Nephron (organoid): Measurements from ENCODE around the gene ASPSCR1.

Experiments used
- H3K27ac Mint-ChIP-seq, 3 experiments: 2 replicates each; pipeline ENCODE4 v1.8.0; 2020; ENCODE audit warnings: mixed read lengths in 3 of 3, mild to moderate bottlenecking in 2 of 3, moderate library complexity in 1 of 3
- H3K27me3 Mint-ChIP-seq: 2 replicates; pipeline ENCODE4 v1.8.0; 2021; ENCODE audit warnings: low read depth, mild to moderate bottlenecking, moderate library complexity, mixed read lengths
- H3K36me3 Mint-ChIP-seq: 2 replicates; pipeline ENCODE4 v1.8.0; 2020; ENCODE audit warnings: low read depth, mixed read lengths
- H3K4me1 Mint-ChIP-seq: 2 replicates; pipeline ENCODE4 v1.8.0; 2020; ENCODE audit warnings: mixed read lengths
- H3K4me3 Mint-ChIP-seq, 3 experiments: 2 replicates each; pipeline ENCODE4 v1.8.0; 2020; ENCODE audit warnings: mild to moderate bottlenecking in 3 of 3, mixed read lengths in 3 of 3, moderate library complexity in 2 of 3
- H3K9me3 Mint-ChIP-seq: 2 replicates; pipeline ENCODE4 v1.8.0; 2020; ENCODE audit warnings: mixed read lengths
- CTCF ChIP-seq, 3 experiments: fragments of 200-600 bp; sonication (generic); IDR thresholded peaks; one replicate each; pipeline ENCODE4 v1.5.0; 2021; ENCODE audit warnings: antibody characterized with exemption in 3 of 3; ENCODE audit not compliant: unreplicated experiment in 3 of 3

Gene ASPSCR1

GRCh38 chr17:81957691-81958432 lies 19.6 kb upstream of the ASPSCR1 start:
- H3K4me3 Mint-ChIP-seq = peak overlapping the region; percentile 74 to 79 (median 76)
- no peak for TF ChIP-seq CTCF (IDR thresholded peaks at IDR 0.05; ENCODE audit: unreplicated experiment in 3 of 3)

GRCh38 chr17:81958633-81959342 lies 18.6 kb upstream of the ASPSCR1 start:
- Mint-ChIP-seq H3K4me3 (peak overlapping the region; percentile 74 to 79 (median 76)), H3K4me1 (peaks cover 6% of the 10 kb centered on the region), H3K9me3 (no peaks in the 10 kb centered on the region), H3K27ac (peak overlapping the region in 1 of 3 experiments; percentile 39), H3K27me3 (peaks cover 39% of the 10 kb centered on the region), H3K36me3 (no peaks in the 10 kb centered on the region)
- no peak for TF ChIP-seq CTCF (IDR thresholded peaks at IDR 0.05; ENCODE audit: unreplicated experiment in 3 of 3)

More at GRCh38 chr17:81957691-81958432, 19.6 kb upstream of the ASPSCR1 start:
- Mint-ChIP-seq H3K9me3 (no peaks in the 10 kb centered on the region), H3K27me3 (peaks cover 30% of the 10 kb centered on the region), H3K36me3 (no peaks in the 10 kb centered on the region), H3K4me1 (peaks cover 6% of the 10 kb centered on the region), H3K27ac (no peak overlapping the region)

- TF ChIP-seq CTCF (IDR thresholded peaks at IDR 0.05; ENCODE audit: unreplicated experiment in 3 of 3) = peak; percentile 74 to 78 (median 76)
- Mint-ChIP-seq H3K27ac (no peak overlapping the region), H3K9me3 (no peaks in the 10 kb centered on the region), H3K4me1 (peaks cover 13% of the 10 kb centered on the region), H3K36me3 (no peaks in the 10 kb centered on the region), H3K27me3 (peaks cover 47% of the 10 kb centered on the region), H3K4me3 (peak overlapping the region in 2 of 3 experiments; percentile 74 to 79)
Observed at GRCh38 chr17:81959362-81960129, 17.9 kb upstream of the ASPSCR1 start.

- peaks cover 19% of the 10 kb centered on the region for H3K4me1 Mint-ChIP-seq
- TF ChIP-seq CTCF (IDR thresholded peaks at IDR 0.05; ENCODE audit: unreplicated experiment in 3 of 3) = no peak
- H3K9me3 Mint-ChIP-seq = no peaks in the 10 kb centered on the region
- H3K27ac Mint-ChIP-seq = no peak overlapping the region
- peak overlapping the region in 2 of 3 experiments; percentile 21 to 44 for H3K4me3 Mint-ChIP-seq
- no peaks in the 10 kb centered on the region for H3K36me3 Mint-ChIP-seq
- H3K27me3 Mint-ChIP-seq = peaks cover 53% of the 10 kb centered on the region
Observed at GRCh38 chr17:81960130-81960958, 17.1 kb upstream of the ASPSCR1 start.

GRCh38 chr17:81961087-81961511 lies 16.3 kb upstream of the ASPSCR1 start, which contains the start of gene NOTUM:
Gene NOTUM (minus strand): TSS chr17:81961187. CDS start chr17:81960909, 278 bp downstream.
- TF ChIP-seq CTCF (IDR thresholded peaks at IDR 0.05; ENCODE audit: unreplicated experiment in 3 of 3) = peak; percentile 9 to 32 (median 26)
- Mint-ChIP-seq H3K36me3 (no peaks in the 10 kb centered on the region), H3K4me3 (peak within 1 kb of the TSS in 2 of 3 experiments; percentile 44 to 55), H3K4me1 (peaks cover 19% of the 10 kb centered on the region), H3K9me3 (no peaks in the 10 kb centered on the region), H3K27me3 (peaks cover 56% of the 10 kb centered on the region), H3K27ac (no peak within 1 kb of the TSS)
